Liver (tissue), 9 donors: ENCODE results near the gene SREBF2. TPM values are rescaled to one million over a fixed set of nuclear protein-coding genes. Genes with fewer than 3 reads are reported as not detected.

Experiments
- DNase-seq: peaks from one replicate; pipeline ENCODE4 v3.0.0-alpha.2; 2017; ENCODE audit warnings: low spot score
- H3K27ac ChIP-seq, 2 donors: one replicate each; pipeline ENCODE4 v1.7.0; 2013; ENCODE audit warnings: inconsistent platforms in 2 of 2, low read length in 2 of 2, control low read depth in 1 of 2, low read depth in 1 of 2, mild to moderate bottlenecking in 1 of 2
- H3K27me3 ChIP-seq, 4 donors: one replicate each; pipeline versions ENCODE4 v1.6.1 to v1.7.0; 2013; ENCODE audit warnings: low read length in 3 of 4, inconsistent platforms in 1 of 4, mild to moderate bottlenecking in 1 of 4, moderate library complexity in 1 of 4; ENCODE audit not compliant: control insufficient read depth in 4 of 4, insufficient read depth in 4 of 4
- H3K36me3 ChIP-seq, 4 donors: one replicate each; pipeline versions ENCODE4 v1.6.1 to v1.7.0; 2013; ENCODE audit warnings: low read length in 3 of 4, mild to moderate bottlenecking in 3 of 4, low read depth in 1 of 4, moderate library complexity in 1 of 4; ENCODE audit not compliant: control insufficient read depth in 4 of 4, insufficient read depth in 3 of 4
- H3K4me1 ChIP-seq, 4 donors: one replicate each; pipeline versions ENCODE4 v1.6.1 to v1.7.0; 2013; ENCODE audit warnings: low read length in 3 of 4, mild to moderate bottlenecking in 3 of 4, moderate library complexity in 1 of 4; ENCODE audit not compliant: control insufficient read depth in 4 of 4, insufficient read depth in 4 of 4
- H3K4me3 ChIP-seq, 3 donors: one replicate each; pipeline versions ENCODE4 v1.6.1 to v1.7.0; 2013; ENCODE audit warnings: low read length in 3 of 3, control low read depth in 1 of 3, low read depth in 1 of 3, mild to moderate bottlenecking in 1 of 3
- H3K9ac ChIP-seq, 2 donors: one replicate each; pipeline ENCODE4 v1.7.0; 2013; ENCODE audit warnings: low read length in 2 of 2, mild to moderate bottlenecking in 2 of 2, moderate library complexity in 2 of 2, control low read depth in 1 of 2, low read depth in 1 of 2
- H3K9me3 ChIP-seq, 4 donors: one replicate each; pipeline versions ENCODE4 v1.6.1 to v1.7.0; 2013; ENCODE audit warnings: low read length in 3 of 4; ENCODE audit not compliant: control insufficient read depth in 4 of 4
- EGR1 ChIP-seq, 2 donors: IDR thresholded peaks; 2 replicates each; pipeline ENCODE4 v1.6.1; 2016 to 2018; ENCODE audit warnings: antibody characterized with exemption in 2 of 2, low read depth in 2 of 2
- FOXA1 ChIP-seq: IDR thresholded peaks from 2 replicates; pipeline ENCODE4 v1.6.1; 2016; ENCODE audit warnings: antibody characterized with exemption
- FOXA2 ChIP-seq: IDR thresholded peaks from 2 replicates; pipeline ENCODE4 v1.6.1; 2016; ENCODE audit warnings: antibody characterized with exemption
- GABPA ChIP-seq, 2 donors: IDR thresholded peaks in 1 of 2; conservative IDR thresholded peaks in 1 of 2; 2 replicates each; pipeline ENCODE4 v1.6.1; 2016; ENCODE audit warnings: antibody characterized with exemption in 2 of 2, mild to moderate bottlenecking in 1 of 2, moderate library complexity in 1 of 2
- HNF4A ChIP-seq, 2 donors: conservative IDR thresholded peaks; 2 replicates each; pipeline ENCODE4 v1.6.1; 2016; ENCODE audit warnings: antibody characterized with exemption in 2 of 2, mild to moderate bottlenecking in 2 of 2
- HNF4G ChIP-seq: IDR thresholded peaks from 2 replicates; pipeline ENCODE4 v1.6.1; 2016; ENCODE audit warnings: antibody characterized with exemption
- JUND ChIP-seq, 2 donors: IDR thresholded peaks; 2 replicates each; pipeline ENCODE4 v1.6.1; 2016; ENCODE audit warnings: antibody characterized with exemption in 2 of 2
- NR2F2 ChIP-seq: IDR thresholded peaks from 2 replicates; pipeline ENCODE4 v1.6.1; 2016; ENCODE audit warnings: antibody characterized with exemption
- RAD21 ChIP-seq, 2 donors: IDR thresholded peaks; 2 replicates each; pipeline ENCODE4 v1.6.1; 2016; ENCODE audit warnings: antibody characterized with exemption in 2 of 2, mild to moderate bottlenecking in 2 of 2
- REST ChIP-seq: IDR thresholded peaks from 2 replicates; pipeline ENCODE4 v1.6.1; 2016; ENCODE audit warnings: antibody characterized with exemption, mild to moderate bottlenecking
- RXRA ChIP-seq, 2 donors: IDR thresholded peaks; 2 replicates each; pipeline ENCODE4 v1.6.1; 2017 to 2018; ENCODE audit warnings: antibody characterized with exemption in 2 of 2, mild to moderate bottlenecking in 1 of 2
- SP1 ChIP-seq: IDR thresholded peaks from 2 replicates; pipeline ENCODE4 v1.6.1; 2018; ENCODE audit warnings: antibody characterized with exemption, mild to moderate bottlenecking
- TAF1 ChIP-seq: conservative IDR thresholded peaks from 2 replicates; pipeline ENCODE4 v1.6.1; 2016; ENCODE audit warnings: antibody characterized with exemption, mild to moderate bottlenecking
- YY1 ChIP-seq: IDR thresholded peaks from 2 replicates; pipeline ENCODE4 v1.6.1; 2016; ENCODE audit warnings: antibody characterized with exemption, mild to moderate bottlenecking
- ZBTB33 ChIP-seq: IDR thresholded peaks from 2 replicates; pipeline ENCODE4 v1.6.1; 2016; ENCODE audit warnings: antibody characterized with exemption
- WGBS: extraction: QIAGEN DNeasy Blood & Tissue Kit; methylation state at CpG from one replicate; pipeline ENCODE4 v1.1.7; 2013; 5-methylcytosine and 5-hydroxymethylcytosine counted together
- polyA plus RNA-seq, 2 donors: library from polyadenylated mRNA; stranded (reverse) in 1 of 2; unstranded in 1 of 2; fragments of 200-250 nt in 1 of 2; fragments of >200 nt in 1 of 2; fragmentation: Nextera tagmentation in 1 of 2; extraction: Ambion mirVana in 1 of 2; gene quantifications; one replicate each; pipeline versions ENCODE4 v1.2.1 to v1.2.3, GENCODE V29; 2013 to 2015
- total RNA-seq, 2 donors: library from RNA; depleted of rRNA; stranded (reverse); fragments of >200 nt; gene quantifications; one replicate each; pipeline ENCODE4 v1.2.3, GENCODE V29; 2014
- TF ChIP-seq, protein P1 (sequence below): IDR thresholded peaks from 2 replicates; pipeline ENCODE4 v1.6.1; 2016; ENCODE audit warnings: antibody characterized with exemption
- TF ChIP-seq, protein P2 (sequence below): fragments of 150-350 bp; IDR thresholded peaks from 2 replicates; pipeline ENCODE4 v1.5.1; 2017; ENCODE audit warnings: improper control_type of control experiment, low read depth, low read length; ENCODE audit not compliant: missing input control
- TF ChIP-seq, protein P3 (sequence below): IDR thresholded peaks from 2 replicates; pipeline ENCODE4 v1.6.1; 2016; ENCODE audit warnings: antibody characterized with exemption
- donor health status: healthy.
- donor health status: healthy.
- donor health status: healthy.
- donor health status: healthy.
- donor health status: healthy.

Gene SREBF2
- total and polyA plus RNA-seq, 4 donors: 18.3 to 69.6 (median 57.3) TPM

GRCh38 chr22:41825376-41825775, 7.5 kb upstream of the SREBF2 start:
- TF ChIP-seq HNF4G: no peak
- no peak for TF ChIP-seq RXRA (IDR thresholded peaks at IDR 0.05)
- no peak for TF ChIP-seq SP1
- TF ChIP-seq JUND (IDR thresholded peaks at IDR 0.05): no peak
- no peak for TF ChIP-seq TAF1
- TF ChIP-seq FOXA2: no peak
- no peak for TF ChIP-seq REST
- TF ChIP-seq, protein P1, sequence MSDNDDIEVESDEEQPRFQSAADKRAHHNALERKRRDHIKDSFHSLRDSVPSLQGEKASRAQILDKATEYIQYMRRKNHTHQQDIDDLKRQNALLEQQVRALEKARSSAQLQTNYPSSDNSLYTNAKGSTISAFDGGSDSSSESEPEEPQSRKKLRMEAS: no peak
- no peak for TF ChIP-seq FOXA1
- TF ChIP-seq EGR1 (IDR thresholded peaks at IDR 0.05; ENCODE audit: low read depth in 2 of 2): no peak
- no peak for TF ChIP-seq YY1
- no peak for TF ChIP-seq GABPA (IDR thresholded peaks at IDR 0.05 in 1 of 2, conservative IDR thresholded peaks at IDR 0.05 in 1 of 2)
- TF ChIP-seq ZBTB33: no peak
- TF ChIP-seq RAD21 (IDR thresholded peaks at IDR 0.05): no peak
- TF ChIP-seq, protein P2, sequence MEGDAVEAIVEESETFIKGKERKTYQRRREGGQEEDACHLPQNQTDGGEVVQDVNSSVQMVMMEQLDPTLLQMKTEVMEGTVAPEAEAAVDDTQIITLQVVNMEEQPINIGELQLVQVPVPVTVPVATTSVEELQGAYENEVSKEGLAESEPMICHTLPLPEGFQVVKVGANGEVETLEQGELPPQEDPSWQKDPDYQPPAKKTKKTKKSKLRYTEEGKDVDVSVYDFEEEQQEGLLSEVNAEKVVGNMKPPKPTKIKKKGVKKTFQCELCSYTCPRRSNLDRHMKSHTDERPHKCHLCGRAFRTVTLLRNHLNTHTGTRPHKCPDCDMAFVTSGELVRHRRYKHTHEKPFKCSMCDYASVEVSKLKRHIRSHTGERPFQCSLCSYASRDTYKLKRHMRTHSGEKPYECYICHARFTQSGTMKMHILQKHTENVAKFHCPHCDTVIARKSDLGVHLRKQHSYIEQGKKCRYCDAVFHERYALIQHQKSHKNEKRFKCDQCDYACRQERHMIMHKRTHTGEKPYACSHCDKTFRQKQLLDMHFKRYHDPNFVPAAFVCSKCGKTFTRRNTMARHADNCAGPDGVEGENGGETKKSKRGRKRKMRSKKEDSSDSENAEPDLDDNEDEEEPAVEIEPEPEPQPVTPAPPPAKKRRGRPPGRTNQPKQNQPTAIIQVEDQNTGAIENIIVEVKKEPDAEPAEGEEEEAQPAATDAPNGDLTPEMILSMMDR: no peak
- no peak for TF ChIP-seq NR2F2
- TF ChIP-seq, protein P3, sequence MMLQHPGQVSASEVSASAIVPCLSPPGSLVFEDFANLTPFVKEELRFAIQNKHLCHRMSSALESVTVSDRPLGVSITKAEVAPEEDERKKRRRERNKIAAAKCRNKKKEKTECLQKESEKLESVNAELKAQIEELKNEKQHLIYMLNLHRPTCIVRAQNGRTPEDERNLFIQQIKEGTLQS: no peak
- no peak for TF ChIP-seq HNF4A (conservative IDR thresholded peaks at IDR 0.05)

DNA sequence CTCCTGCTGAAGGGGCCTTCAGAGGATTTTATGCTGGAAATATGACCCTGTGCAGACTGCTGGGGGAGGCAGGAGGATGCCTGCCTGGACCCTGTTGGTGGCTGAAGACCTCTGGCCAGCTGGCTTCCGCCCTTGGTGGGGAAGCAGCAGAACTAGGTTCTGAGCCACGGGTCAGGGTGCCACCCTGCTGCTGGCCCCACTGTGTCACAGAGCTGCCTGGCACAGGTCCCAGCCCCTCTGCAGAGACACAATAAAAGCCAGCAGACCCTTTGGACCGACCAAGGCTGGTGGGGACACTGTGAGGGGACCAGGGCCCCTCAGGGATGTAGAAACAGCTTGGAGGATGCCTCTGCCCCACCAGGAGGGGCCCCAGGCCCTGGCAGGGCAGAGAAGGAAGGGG, 6.9 kb upstream of the SREBF2 start:
- Histone ChIP-seq H3K9me3 (no peaks in the 10 kb centered on the region), H3K4me3 (no peak overlapping the region), H3K36me3 (no peaks in the 10 kb centered on the region), H3K27me3 (no peaks in the 10 kb centered on the region), H3K4me1 (no peaks in the 10 kb centered on the region), H3K9ac (no peak overlapping the region), H3K27ac (no peak overlapping the region)
- WGBS: 82% methylated on average over 3 of the region's 3 CpGs
- TF ChIP-seq REST (no peak), RAD21 (IDR thresholded peaks at IDR 0.05) (no peak), FOXA1 (no peak), FOXA2 (no peak), TAF1 (no peak), RXRA (IDR thresholded peaks at IDR 0.05) (no peak), YY1 (no peak), JUND (IDR thresholded peaks at IDR 0.05) (no peak)
- TF ChIP-seq, protein P2: no peak
- TF ChIP-seq, protein P3: no peak
- TF ChIP-seq, protein P1: no peak
- DNase-seq: no peak

More at GRCh38 chr22:41825376-41825775, 7.5 kb upstream of the SREBF2 start:
- H3K9me3 ChIP-seq: no peaks in the 10 kb centered on the region
- H3K4me3 ChIP-seq: no peak overlapping the region
- H3K36me3 ChIP-seq: no peaks in the 10 kb centered on the region
- H3K27me3 ChIP-seq: no peaks in the 10 kb centered on the region
- H3K27ac ChIP-seq: no peak overlapping the region
- WGBS: 74% methylated on average over 7 of the region's 7 CpGs
- no peak overlapping the region for H3K9ac ChIP-seq
- DNase-seq: no peak
- no peaks in the 10 kb centered on the region for H3K4me1 ChIP-seq
